HG03066 (cell line): ENCODE data around the gene SHROOM3.
"Not testable (repeated sequence)": the region's sequence is repeated elsewhere in the genome, so short reads cannot be mapped to it uniquely, and the experiment has no call there.

Experiments used
- ATAC-seq: cut with Tn5 transposase; IDR thresholded peaks from one replicate; pipeline ENCODE4 v1.9.1; 2021; ENCODE audit warnings: low read depth; ENCODE audit not compliant: unreplicated experiment

The SHROOM3 gene

DNA sequence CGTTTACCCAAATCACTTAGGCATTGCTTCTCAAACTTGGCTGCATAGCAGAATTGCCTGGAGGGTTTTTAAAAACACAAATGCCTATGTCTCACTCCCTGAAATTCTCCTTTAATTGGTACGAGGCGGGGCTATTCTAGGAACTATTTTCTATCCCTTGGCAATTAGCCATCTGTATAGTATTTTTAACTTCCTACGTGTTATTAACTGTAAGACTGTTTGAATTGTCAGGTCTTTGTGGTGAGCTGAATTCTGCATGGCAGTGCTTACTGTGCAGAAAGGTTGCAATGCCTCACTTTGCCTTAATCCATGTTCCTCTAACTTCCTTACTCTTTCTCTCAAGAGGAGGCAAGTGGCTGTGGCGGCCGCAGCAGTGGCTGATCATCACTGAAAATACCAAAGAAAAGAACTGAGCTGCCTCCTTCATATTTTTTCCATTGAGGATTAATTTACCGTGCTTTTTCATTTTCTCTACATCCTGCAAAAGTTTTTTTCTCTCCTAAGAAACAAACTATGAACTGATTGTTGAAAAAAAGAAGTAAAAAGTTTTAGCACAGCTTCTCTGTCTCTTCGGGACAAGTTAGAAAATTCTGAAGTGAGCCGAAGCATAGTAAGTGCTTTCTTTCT, at the start of gene SHROOM3:
SHROOM3 (plus strand) TSS at position 329 of the 627 bp plus-strand sequence. CDS start 824 bp downstream, outside the sequence.
- ATAC-seq = no peak

DNA sequence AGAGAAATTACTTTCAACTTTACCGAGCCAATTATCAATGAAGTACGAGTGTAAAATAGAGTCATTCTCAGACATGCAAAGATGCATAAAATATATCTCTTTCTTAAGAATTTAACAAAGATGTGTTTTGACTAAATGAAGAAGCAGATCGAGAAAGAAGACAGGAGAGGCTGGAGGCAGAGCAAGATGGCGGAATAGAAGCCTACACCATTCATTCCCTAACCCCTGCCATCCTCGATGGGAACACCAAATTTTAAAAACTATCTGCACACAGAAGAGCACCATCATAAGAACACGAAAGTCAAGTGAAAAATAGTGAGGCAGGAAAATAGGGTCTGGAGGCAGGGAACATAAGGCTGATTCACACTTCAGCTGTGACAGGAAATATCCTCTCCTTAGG, 49.1 kb upstream of the SHROOM3 start:
- ATAC-seq = no peak

DNA sequence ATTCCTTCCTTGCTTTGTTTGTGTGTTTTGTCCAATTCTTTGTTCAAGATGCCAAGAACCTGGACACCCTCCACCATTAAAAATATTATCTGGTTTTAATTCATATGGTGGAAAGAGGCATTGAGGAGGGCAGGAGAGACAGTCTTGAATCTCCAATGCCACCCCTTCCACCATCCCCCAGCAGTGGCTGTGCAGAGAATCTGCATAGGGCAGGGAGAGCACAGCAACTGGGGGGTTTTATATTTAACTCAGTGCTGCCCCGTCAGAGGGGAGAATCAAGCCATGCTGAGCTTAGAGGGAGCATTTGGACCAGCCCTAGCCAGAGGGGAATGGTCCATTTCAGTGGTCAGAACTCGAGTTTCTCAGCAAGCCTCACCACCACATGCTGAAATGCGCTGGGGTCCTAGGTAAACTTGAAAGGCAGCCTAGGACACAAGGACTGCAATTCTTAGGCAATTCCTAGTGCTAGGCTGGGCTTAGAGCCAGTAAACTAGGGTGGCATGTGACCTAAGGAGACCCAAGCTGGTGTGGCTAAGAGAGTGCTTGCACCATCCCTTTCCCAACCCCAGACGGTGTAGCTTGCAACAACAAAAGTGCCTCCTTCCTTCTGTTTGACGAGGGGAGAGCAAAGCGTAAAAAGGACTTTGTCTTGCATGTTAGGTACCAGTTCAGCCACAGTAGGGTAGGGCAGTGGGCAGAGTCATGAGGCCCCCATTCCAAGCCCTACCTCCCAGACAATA, 48.3 kb upstream of the SHROOM3 start:
- ATAC-seq = no peak

DNA sequence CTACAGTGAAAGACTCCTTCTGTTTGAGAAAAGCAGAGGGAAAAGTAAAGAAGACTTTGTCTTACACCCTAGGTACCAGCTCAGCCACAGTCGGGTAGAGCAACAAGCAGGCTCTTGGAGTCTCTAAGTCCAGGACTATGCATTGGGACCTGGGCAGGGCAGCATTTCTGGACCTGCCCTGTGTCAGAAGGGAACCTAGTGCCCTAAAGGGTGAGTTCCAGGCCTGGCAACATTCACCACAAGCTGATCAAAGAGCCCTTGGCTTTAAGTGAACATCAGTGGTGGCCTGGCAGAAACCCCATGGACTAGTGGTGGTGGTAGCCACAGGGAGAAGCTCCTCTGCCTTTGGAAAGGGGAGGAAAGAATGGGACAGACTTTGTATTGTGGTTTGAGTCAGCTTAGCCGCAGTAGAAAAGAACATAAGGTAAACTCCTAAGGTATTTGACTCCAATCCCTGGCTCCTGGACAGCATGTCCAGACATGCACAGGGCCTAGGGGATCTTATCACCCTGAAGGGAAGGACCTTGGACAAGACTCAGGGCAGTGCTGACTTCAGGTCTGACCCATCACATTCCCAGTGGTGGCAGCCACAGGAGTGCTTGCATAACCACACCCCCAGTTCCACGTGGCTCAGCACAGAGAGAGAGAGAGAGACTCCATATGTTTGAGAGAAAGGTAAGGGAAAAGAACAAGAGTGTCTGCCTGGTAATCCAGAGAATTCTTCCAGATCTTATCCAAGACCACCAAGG, 46.7 kb upstream of the SHROOM3 start:
- ATAC-seq = no peak

DNA sequence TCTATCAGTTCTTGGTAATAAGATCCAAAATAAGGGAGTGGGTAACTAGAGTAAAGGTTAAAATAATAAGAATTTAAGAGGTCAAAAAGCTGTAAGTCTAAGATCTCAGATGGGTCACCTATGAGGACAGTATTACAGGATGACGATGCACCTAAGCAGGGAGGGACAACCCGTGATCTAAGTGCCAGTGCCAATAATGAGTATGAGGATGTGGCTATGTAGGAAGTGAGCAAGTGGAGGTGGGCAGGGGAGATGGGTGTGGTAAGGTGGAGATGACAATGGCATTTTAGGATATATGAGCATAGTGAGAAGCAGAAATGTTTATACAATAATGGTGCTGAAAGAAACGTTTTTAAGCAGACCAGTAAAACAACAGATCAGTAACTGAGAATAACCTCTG, 33.4 kb upstream of the SHROOM3 start:
- ATAC-seq = no peak

DNA sequence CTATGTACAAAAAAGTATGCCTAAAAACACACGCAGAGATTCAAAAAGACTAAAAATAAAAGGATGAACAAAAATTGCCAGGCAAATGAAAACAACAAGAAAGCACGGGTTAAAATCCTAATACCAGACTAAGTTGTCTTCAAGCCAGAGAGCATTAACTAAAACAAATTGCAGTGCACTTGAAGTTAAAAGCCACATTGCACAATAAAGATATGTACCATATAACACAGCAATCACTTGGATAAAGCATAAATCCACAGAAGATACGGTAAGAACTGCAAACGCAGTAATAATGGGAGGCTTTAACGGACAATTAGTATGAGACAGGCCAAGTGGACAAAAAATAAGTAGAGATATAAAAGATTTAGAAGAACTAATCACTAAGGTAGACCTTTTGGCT, 28.9 kb upstream of the SHROOM3 start:
- ATAC-seq = no peak

DNA sequence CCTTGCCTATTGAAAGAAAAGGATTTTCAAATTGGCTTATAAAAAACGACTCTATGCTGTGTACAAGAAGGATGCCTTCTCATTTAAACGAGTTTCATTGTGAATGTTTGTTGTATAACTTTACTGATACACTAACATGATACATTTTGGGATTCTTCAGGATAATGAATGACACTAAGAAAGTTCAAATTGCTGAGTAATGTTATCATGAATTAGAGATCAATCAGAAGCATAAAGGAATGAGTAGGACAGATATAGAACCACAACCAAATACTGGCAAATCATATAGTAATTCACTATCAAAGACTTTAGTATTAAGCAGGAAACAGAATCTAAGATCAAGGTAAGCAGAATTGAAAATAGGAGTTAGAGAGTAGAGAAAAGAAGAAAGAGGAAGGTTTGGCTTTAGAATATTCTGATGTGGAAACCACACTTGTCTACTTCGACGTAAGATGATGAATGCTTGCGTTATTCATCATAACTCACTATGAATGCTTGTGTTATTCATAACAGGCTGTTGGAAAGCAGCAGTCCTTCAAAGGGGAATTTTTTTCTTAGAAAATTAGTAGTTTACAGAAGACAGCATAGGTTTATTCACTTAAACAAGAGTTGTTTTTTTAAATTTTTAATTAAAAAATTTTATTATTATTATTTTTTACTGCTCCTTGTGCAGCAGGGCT, 27.4 kb upstream of the SHROOM3 start:
- no peak for ATAC-seq

DNA sequence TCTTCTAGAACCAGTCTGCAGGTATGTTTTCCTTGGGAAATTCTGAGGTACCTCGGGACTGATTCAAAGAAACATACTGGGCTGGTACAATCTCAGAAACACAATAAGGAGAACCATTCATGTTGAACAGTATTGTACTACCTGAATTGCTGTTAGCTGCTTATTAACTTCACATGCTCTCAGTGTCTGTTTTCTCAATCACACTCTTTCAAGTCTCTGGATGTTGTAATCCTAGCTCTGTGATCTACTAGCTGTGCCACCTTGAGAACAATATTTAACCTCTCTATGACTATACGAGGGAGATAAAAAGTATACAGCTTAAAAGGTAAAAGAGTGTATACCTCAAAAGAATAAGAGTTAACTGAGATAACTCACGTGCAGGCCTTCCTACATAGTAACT, 24.4 kb upstream of the SHROOM3 start:
- ATAC-seq = no peak

DNA sequence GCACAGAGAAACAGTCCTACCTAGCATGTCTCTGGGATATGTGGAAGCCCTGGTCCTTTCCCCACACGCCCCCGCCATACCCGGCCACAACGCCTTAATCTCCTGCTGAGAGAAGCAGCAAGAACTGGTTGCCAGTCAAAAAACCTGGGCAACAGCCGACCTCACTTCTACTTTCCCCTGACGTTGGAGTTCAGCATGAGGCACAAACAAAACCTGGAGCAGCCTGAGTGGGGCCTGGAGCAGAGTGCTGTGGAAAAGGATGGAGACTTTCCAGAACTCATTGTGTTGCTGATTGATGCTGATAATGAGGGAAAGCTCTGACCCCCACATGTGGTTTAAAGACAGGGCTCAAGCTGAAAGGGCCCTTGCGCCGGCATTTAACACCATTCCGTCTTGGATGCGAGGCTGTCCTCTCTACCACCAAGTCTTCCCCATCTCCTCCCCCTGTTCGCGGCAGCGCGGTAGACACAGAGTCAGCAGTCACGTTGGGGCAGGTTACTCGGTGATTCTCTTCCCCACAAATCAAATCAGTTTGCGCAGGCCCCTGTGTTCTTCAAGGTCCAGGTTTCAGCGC, 14.8 kb upstream of the SHROOM3 start:
- ATAC-seq = no peak

DNA sequence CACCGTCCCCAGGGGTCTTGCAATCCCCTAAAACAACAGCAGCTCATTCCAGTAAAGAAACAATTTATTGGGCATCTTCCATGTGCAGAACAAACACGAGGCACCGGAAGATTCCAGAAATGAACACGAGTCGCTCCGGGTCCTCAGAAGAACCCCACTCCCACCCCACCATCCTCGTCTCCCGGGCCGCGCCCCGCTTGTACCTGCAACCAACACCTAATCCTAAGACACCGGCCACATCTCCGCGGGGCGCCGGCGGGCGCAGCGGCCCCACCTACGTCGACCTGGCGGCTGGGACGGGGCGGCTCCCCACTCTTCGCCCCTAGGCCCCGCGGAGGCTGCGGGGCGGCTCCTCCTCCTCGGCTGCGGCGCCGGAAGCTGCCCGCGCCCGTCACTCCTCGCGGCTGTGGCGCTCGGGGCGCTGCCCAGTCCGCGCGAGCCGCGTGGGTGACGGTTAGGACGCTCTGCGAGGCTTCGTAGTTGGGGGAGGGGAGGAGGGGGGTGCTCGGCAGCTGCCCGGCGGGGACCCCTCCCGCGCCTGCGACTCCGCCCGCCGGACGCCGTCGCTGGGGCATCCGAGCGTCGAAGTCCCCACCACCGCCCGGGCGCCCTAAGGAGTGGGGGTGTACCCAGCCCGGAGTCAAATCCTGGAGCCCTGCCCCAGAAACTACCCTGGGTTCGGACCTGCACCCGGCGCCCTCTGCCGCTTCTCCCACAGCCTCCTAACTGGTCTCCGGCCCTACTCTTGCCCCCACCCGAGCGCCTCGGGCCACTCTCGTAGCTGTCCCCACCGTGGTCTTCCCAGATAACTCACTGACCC, 14.1 kb upstream of the SHROOM3 start, which contains the start of gene CCDC158:
CCDC158 (minus strand) TSS at position 380 of the 820 bp plus-strand sequence. CDS start 17,934 bp downstream, outside the sequence.
- no peak for ATAC-seq

DNA sequence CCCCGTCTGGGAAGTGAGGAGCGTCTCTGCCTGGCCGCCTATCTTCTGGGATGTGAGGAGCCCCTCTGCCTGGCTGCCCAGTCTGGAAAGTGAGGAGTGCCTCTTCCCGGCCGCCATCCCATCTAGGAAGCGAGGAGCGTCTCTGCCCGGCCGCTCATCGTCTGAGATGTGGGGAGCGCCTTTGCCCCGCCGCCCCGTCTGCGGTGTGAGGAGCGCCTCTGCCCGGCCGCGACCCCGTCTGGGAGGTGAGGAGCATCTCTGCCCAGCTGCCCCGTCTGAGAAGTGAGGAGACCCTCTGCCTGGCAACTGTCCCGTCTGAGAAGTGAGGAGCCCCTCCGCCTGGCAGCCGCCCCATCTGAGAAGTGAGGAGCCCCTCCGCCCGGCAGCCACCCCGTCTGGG, 11.9 kb upstream of the SHROOM3 start:
- not testable (repeated sequence) for ATAC-seq

DNA sequence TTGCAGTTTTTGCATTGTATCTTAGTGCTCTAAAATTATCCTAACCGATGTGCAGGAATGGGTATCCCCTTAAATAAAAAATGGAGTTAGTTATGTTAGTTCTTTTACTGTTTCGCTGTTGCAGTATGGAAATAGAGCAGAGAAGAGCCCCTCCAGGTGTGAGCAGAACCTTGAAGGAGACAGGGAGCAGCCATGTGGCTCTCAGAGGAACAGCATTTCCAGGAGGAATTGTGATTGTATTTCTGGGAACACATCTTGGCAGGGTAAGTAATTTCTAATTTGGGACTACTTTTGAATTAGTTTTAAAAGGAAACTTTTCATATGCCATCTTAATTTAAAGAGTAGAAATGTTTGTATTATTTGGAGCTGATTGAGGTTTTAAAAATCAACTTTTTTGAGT, 8.8 kb upstream of the SHROOM3 start:
- no peak for ATAC-seq

DNA sequence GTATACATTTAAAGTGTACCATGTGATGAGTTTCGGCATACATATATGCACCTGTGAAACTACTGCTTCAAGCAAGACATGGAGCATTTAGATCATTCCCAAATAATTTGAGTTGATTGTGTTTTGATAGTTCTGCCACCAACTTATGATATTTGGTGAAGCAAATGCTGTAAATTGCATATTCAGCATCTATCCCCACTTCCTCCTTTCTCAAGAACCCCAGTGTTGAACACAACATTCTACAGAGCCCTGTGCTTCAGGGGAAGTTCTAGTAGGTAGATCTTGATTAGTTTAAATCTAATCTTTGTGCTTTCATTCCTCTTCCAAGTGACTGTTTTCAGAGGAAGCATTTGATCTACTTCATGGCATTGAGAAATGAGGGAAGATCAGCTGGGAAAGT, 5.4 kb upstream of the SHROOM3 start:
- no peak for ATAC-seq

DNA sequence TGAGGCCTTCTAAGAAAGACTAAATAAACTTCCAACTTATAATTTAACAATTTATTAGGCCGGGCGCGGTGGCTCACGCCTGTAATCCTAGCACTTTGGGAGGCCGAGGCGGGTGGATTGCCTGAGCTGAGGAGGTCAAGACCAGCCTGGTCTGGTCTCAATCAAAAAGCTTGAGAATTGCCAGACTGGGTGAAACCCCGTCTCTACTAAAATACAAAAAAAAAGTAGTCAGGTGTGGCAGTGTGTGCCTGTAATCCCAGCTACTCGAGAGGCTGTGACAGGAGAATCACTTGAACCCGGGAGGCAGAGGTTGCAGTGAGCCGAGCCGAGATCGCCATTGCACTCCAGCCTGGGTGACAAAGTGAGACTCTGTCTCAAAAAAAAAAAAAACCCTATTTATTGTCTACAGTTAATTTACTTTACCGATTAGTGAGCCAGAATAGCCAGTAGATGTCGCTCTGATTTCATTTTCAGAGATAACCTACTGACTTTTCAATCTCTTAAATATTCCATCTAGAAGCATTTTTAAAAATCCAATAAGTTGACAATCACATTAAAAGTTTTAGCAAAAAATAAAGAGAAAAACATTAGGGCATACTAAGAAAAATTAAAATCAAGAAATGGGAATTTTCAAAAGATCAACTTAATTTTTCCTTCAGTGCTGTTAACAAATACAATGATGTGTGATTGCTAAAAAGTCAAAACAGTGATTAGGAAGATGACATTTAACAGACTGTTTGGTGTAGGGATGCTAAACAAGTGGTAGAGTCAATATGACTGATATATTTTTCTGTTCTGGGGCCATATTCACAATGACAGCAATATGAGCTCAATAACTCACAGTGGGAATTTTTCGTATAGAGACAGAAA, 4.3 kb upstream of the SHROOM3 start:
- no peak for ATAC-seq

DNA sequence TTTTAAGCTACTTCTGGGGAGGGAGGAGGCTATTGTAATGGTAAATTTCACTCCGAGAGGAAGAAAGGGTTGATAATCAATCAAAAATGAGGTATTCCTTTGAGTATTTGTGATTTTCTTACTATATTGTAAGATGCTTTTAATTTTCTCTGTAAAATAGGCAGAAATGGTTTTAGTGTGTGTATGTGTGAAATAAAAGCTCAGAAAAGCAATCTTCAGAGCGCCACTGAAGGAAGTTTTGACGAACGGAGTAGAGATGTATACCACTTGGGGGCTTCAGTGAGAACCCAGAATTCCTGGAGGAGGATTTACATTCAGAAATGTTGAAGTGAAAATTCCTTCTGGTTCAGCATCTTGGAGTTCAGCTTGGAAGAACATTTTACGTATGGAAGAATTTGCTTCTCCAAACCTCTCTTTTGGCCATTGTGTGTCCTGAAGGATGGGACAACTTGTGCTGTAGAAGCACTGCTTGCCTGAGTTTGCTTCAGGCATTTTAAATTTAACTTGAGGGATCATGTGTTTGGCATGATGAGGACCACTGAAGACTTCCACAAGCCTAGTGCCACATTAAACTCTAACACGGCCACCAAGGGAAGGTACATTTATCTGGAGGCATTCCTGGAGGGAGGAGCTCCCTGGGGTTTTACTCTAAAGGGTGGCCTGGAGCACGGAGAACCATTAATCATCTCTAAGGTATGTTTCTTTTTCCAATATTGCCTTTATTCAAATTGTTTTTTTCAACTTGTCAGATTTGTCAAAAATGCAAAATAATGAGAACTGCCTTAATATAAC, 695 bp downstream of the SHROOM3 start:
- no peak for ATAC-seq

DNA sequence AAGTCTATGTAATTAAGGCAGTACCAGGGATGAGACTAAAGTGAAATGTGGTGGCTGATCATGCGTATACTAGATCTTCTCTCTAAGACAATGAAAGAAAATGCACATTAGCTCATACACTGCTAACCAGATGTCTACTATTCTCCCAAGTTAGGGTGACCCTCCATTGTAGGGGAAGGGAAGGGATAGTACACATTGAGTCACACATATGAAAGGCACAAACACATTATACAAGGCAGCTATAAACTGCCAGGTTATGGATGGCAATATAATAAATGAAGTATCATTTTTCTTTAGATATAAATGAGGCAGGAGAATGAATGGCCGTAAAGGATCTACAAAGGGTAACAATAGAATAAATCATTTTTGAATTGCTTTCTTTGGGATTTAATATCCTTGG, 4.5 kb downstream of the SHROOM3 start:
- ATAC-seq = no peak

DNA sequence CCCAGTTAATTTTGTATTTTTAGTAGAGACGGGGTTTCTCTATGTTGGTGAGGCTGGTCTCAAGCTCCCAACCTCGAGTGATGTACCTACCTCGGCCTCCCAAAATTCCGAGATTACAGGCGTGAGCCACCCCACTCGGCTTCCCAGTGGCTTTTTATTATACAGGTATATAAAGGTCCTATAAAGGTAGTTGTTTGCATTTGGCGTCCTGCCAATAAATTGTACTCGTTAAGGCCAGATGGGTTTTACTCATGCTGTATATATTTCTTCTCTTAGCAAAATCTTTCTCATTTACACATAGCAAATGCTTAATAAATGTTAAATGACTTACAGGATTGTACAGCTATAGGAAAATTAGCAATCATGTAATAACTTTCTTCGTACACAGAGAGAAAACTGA, 6.9 kb downstream of the SHROOM3 start:
- no peak for ATAC-seq

DNA sequence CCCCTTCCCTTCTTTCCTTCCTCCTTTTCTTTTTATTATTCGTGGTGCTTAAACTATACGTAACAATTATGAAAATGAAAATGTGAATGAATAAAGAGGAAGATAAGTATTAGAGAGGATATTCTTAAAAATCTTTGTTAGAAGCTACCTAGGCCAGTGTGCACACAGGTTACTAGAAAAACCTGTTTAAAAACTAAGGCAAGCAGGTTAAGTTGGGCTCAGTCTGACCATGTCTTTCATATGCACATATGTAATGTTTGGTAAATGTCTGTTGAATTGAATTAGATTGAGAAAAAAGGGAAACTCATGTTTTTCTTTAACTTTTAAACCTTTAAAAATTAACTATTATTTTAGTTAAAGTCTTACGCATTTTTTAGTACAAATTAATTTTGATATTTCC, 7.8 kb downstream of the SHROOM3 start:
- no peak for ATAC-seq
